HEK293 (cell line): Measurements from ENCODE around the gene ASIC3.

Source experiments
- CTCF ChIA-PET: fragments of 350-600 bp; formaldehyde crosslinking; extraction: SDS; loops from one replicate; lab custom pipeline; 2021; ENCODE audit warnings: antibody characterized with exemption; lab: Yijun Ruan, JAX
- POLR2A ChIA-PET: fragments of 300-600 bp; formaldehyde crosslinking; extraction: SDS; loops from one replicate; lab custom pipeline; 2020; ENCODE audit warnings: antibody characterized with exemption, inconsistent platforms; lab: Yijun Ruan, JAX
- H3K27ac ChIP-seq: fragments of 200-500 bp; sonication (Bioruptor generic); 2 replicates; pipeline ENCODE4 v1.5.1; 2014; ENCODE audit warnings: low read depth, low read length, control low read depth, inconsistent platforms; ENCODE audit errors: extremely low read depth
- H3K36me3 ChIP-seq, 2 experiments: fragments of 200-500 bp in 1 of 2; sonication (Bioruptor generic) in 1 of 2; 1 replicate in 1 of 2; 2 replicates in 1 of 2; pipeline ENCODE4 v1.5.1; 2014 to 2017; ENCODE audit warnings: inconsistent platforms in 2 of 2, low read length in 2 of 2; ENCODE audit not compliant: control insufficient read depth in 2 of 2, insufficient read depth in 1 of 2
- H3K4me1 ChIP-seq: fragments of 200-500 bp; sonication (Bioruptor generic); 2 replicates; pipeline ENCODE4 v1.5.1; 2014; ENCODE audit warnings: mild to moderate bottlenecking, low read length, inconsistent platforms; ENCODE audit not compliant: control insufficient read depth, insufficient read depth
- H3K4me3 ChIP-seq: 2 replicates; pipeline ENCODE4 v1.5.1; 2011; ENCODE audit warnings: low read depth, mild to moderate bottlenecking, control low read depth, low read length, moderate library complexity
- H3K9me3 ChIP-seq: fragments of 200-500 bp; sonication (Bioruptor generic); 2 replicates; pipeline ENCODE4 v1.5.1; 2014; ENCODE audit warnings: low read depth, low read length, inconsistent platforms; ENCODE audit not compliant: control insufficient read depth, insufficient read depth
- FEZF1 ChIP-seq: fragments of 450-650 bp; formaldehyde crosslinking; IDR thresholded peaks from 2 replicates; pipeline ENCODE4 v1.5.1; 2016; ENCODE audit warnings: missing biosample characterization, missing genetic modification characterization
- HOXA7 ChIP-seq: sonication (generic); formaldehyde crosslinking; IDR thresholded peaks from 2 replicates; pipeline ENCODE4 v1.8.1; 2022; ENCODE audit warnings: missing genetic modification reagents, borderline replicate concordance
- KLF7 ChIP-seq: fragments of 450-650 bp; formaldehyde crosslinking; IDR thresholded peaks from 2 replicates; pipeline ENCODE4 v1.5.1; 2016; ENCODE audit warnings: missing biosample characterization, missing genetic modification characterization, borderline replicate concordance
- ZBTB17 ChIP-seq: fragments of 450-650 bp; formaldehyde crosslinking; IDR thresholded peaks from 2 replicates; pipeline ENCODE4 v1.5.1; 2016; ENCODE audit warnings: missing biosample characterization, missing genetic modification characterization
- ZBTB20 ChIP-seq: fragments of 450-650 bp; formaldehyde crosslinking; IDR thresholded peaks from 2 replicates; pipeline ENCODE4 v1.5.1; 2016; ENCODE audit warnings: missing biosample characterization, missing genetic modification characterization
- ZBTB7A ChIP-seq: fragments of 450-650 bp; formaldehyde crosslinking; IDR thresholded peaks from 2 replicates; pipeline ENCODE4 v1.5.1; 2016; ENCODE audit warnings: low read depth, missing biosample characterization, missing genetic modification characterization
- ZFP3 ChIP-seq: fragments of 450-650 bp; formaldehyde crosslinking; IDR thresholded peaks from 2 replicates; pipeline ENCODE4 v1.5.1; 2016; ENCODE audit warnings: low read depth, missing biosample characterization, missing genetic modification characterization
- ZNF114 ChIP-seq: fragments of 450-650 bp; formaldehyde crosslinking; IDR thresholded peaks from 2 replicates; pipeline ENCODE4 v1.5.0; 2017; ENCODE audit warnings: missing biosample characterization, missing genetic modification characterization
- ZNF211 ChIP-seq: fragments of 450-650 bp; formaldehyde crosslinking; IDR thresholded peaks from 2 replicates; pipeline ENCODE4 v1.5.1; 2016; ENCODE audit warnings: low read depth, missing biosample characterization, missing genetic modification characterization
- ZNF391 ChIP-seq: fragments of 450-650 bp; formaldehyde crosslinking; IDR thresholded peaks from 2 replicates; pipeline ENCODE4 v1.5.1; 2016; ENCODE audit warnings: low read depth, missing biosample characterization, missing genetic modification characterization, borderline replicate concordance
- ZNF473 ChIP-seq: fragments of 450-650 bp; formaldehyde crosslinking; IDR thresholded peaks from 2 replicates; pipeline ENCODE4 v1.5.1; 2017; ENCODE audit warnings: missing biosample characterization, missing genetic modification characterization
- ZNF501 ChIP-seq: fragments of 450-650 bp; formaldehyde crosslinking; IDR thresholded peaks from 2 replicates; pipeline ENCODE4 v1.5.1; 2016; ENCODE audit warnings: missing biosample characterization, missing genetic modification characterization
- ZNF549 ChIP-seq: fragments of 450-650 bp; IDR thresholded peaks from 2 replicates; pipeline ENCODE4 v1.5.1; 2018; ENCODE audit warnings: missing biosample characterization, missing genetic modification characterization, mild to moderate bottlenecking, inconsistent platforms, moderate library complexity
- ZNF558 ChIP-seq: fragments of 450-650 bp; formaldehyde crosslinking; IDR thresholded peaks from 2 replicates; pipeline ENCODE4 v1.5.1; 2016; ENCODE audit warnings: missing biosample characterization, missing genetic modification characterization
- ZNF561 ChIP-seq: fragments of 450-650 bp; IDR thresholded peaks from 2 replicates; pipeline ENCODE4 v1.5.1; 2018; ENCODE audit warnings: missing biosample characterization, missing genetic modification characterization, borderline replicate concordance
- ZNF677 ChIP-seq: fragments of 450-650 bp; IDR thresholded peaks from 2 replicates; pipeline ENCODE4 v1.5.0; 2018; ENCODE audit warnings: missing biosample characterization, mild to moderate bottlenecking, missing genetic modification characterization, moderate library complexity
- ZNF747 ChIP-seq: fragments of 450-650 bp; formaldehyde crosslinking; IDR thresholded peaks from 2 replicates; pipeline ENCODE4 v1.5.1; 2016; ENCODE audit warnings: missing biosample characterization, missing genetic modification characterization
- TF ChIP-seq, protein P1 (sequence below): fragments of 450-650 bp; formaldehyde crosslinking; IDR thresholded peaks from 2 replicates; pipeline ENCODE4 v1.5.1; 2016; ENCODE audit warnings: missing biosample characterization, missing genetic modification characterization
- TF ChIP-seq, protein P2 (sequence below): fragments of 450-650 bp; formaldehyde crosslinking; IDR thresholded peaks from 2 replicates; pipeline ENCODE4 v1.5.1; 2016; ENCODE audit warnings: missing biosample characterization, missing genetic modification characterization
- TF ChIP-seq, protein P3 (sequence below): fragments of 450-650 bp; formaldehyde crosslinking; IDR thresholded peaks from 2 replicates; pipeline ENCODE4 v1.5.1; 2016; ENCODE audit warnings: missing biosample characterization, missing genetic modification characterization, borderline replicate concordance
- TF ChIP-seq, protein P4 (sequence below): fragments of 450-650 bp; formaldehyde crosslinking; IDR thresholded peaks from 2 replicates; pipeline ENCODE4 v1.5.1; 2017; ENCODE audit warnings: missing biosample characterization, missing genetic modification characterization
- TF ChIP-seq, protein P5 (sequence below): fragments of 450-650 bp; formaldehyde crosslinking; IDR thresholded peaks from 2 replicates; pipeline ENCODE4 v1.5.1; 2017; ENCODE audit warnings: missing biosample characterization, missing genetic modification characterization

The ASIC3 gene

DNA sequence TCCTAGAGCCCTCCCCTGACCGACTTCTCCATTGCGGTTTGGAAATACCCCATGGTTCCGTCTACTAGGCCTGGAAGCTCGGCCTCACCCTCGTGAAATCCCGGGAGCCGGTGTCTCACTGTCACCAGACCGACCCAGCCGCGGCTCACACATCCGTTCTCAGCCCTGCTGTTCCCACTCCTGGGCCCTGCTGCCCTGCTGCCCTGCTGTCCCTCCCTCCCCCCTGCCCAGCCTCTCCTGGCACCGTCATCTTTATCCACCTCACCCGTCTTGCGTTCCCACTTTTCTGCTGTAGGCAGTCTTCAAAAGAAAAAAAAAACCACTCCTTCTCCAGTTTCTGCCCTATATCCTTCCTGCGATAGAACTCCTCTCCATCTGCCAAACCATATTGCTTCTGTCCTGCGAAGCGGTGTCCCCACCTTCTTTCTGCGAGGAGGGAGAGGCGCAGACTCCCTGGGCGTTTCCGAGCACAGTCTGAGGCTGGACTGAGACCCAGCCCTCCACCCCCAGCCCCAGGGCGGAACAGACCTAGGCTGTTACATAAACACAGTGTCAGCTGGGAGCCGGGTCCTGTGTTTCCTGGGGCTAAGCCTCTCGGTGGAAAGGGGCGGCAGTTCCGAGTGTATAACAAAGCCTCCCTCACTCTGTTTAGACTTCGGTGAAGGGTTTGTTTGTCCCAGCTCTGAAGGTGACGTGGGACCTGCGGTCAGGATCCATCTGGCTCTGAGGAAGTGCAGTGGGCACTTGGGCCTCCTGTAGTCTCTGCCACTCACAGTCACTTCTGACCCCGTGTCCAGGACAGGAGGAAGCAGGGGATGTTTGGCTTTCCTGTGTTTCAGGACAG lies 40.7 kb downstream of the ASIC3 start (continued):
- no peak for TF ChIP-seq ZNF558 (tag by site-specific recombination)
- TF ChIP-seq ZNF473 (tag by site-specific recombination) = no peak
- no peak for TF ChIP-seq ZNF211 (tag by site-specific recombination)
- peak; percentile 35; the same call in 1 of the 2 replicates for TF ChIP-seq ZBTB17 (tag by site-specific recombination)
- TF ChIP-seq ZNF561 = no peak

DNA sequence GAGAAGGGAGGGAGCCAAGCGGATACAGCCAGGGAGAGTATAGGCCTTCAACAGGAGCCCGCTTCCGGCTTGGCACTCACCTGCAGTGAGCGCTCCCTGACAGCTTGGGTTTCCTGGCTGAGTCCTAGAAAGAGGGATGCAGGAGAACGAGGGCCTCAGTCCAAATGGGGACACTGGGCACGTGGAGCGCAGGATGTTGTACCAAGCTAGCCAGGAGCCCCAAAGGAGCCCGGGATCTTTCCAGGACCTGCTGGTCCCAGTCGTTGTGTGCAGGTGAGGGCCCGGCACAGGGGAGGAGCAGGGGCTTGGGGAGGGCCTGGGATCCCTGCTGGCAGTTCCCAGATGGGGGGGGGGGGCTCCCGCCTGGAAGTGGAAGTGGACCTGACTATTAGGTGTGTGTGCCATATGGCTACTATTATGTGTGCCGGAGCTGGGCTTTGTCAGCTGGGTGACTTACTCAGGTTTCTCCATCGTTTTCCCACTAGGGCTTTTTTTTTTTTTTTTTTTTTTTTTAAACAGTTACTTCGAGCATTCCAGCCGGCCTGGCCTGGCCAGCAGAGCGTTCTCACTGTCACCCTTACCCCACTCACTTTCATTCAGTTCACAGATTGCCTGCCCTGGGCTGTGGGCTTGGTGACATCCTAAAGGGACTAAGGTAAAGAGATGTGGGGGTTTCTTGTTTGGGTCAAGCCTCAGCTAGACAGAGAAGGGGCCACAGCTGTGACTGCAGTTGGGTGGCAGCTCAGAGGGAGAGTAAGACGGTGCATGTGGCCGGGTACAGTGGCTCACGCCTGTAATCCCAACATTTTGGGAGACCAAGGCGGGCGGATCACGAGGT lies 41.8 kb downstream of the ASIC3 start:
- ChIA-PET CTCF (interaction anchor here (0.8 to 1.3 kb wide), 3 partner anchors 13 to 669 kb away, joined by 3 to 4 read pairs (median 3); no protein-coding TSS in a partner anchor), POLR2A (interaction anchor here (0.6 kb wide), 2 partner anchors 15 to 30 kb away, joined by 5 to 6 read pairs; no protein-coding TSS in a partner anchor)
- no peak for TF ChIP-seq FEZF1 (tag by site-specific recombination)
- no peaks in the 10 kb centered on the region for H3K9me3 ChIP-seq
- H3K27ac ChIP-seq = no peak overlapping the region
- H3K4me3 ChIP-seq = no peak overlapping the region
- peaks cover 0 to 46% of the 10 kb centered on the region in 2 experiments; a peak in 1 of 3 replicates for H3K36me3 ChIP-seq
- peaks cover 4% of the 10 kb centered on the region; the same call in 1 of the 2 replicates for H3K4me1 ChIP-seq

DNA sequence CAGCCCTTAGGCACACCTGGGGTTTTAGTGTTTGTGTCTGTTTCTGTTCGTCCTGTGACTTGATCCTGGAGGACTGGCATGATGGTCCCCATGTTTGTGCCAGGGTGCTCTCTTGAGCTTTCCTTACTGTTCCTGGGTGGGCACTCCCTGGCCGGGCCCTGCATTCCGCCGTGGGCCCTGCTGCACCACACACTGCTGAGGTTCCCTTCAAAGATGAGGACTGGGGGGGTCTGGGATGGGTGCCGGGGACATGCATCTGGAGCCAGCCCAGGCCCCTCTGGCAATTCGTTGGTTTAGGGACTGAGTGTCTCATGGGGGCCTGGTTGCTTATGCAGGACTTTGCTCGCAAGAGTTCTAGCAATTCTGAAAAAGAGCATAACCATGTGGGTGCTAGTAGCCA lies 42.7 kb downstream of the ASIC3 start:
- POLR2A ChIA-PET = no interaction called here
- Histone ChIP-seq H3K27ac (no peak overlapping the region), H3K4me3 (no peak overlapping the region), H3K4me1 (peaks cover 4% of the 10 kb centered on the region; the same call in 1 of the 2 replicates)
- no peak for TF ChIP-seq ZBTB20 (tag by site-specific recombination)
- no peak for TF ChIP-seq ZNF549 (tag by site-specific recombination)
- TF ChIP-seq ZNF747 (tag by site-specific recombination) = no peak
- no peak for TF ChIP-seq ZNF114 (tag by site-specific recombination)
- TF ChIP-seq, protein P1, sequence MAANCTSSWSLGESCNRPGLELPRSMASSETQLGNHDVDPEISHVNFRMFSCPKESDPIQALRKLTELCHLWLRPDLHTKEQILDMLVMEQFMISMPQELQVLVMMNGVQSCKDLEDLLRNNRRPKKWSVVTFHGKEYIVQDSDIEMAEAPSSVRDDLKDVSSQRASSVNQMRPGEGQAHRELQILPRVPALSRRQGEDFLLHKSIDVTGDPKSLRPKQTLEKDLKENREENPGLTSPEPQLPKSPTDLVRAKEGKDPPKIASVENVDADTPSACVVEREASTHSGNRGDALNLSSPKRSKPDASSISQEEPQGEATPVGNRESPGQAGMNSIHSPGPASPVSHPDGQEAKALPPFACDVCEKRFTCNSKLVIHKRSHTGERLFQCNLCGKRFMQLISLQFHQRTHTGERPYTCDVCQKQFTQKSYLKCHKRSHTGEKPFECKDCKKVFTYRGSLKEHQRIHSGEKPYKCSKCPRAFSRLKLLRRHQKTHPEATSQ (tag by site-specific recombination) = no peak
- no peak for TF ChIP-seq ZNF391
- TF ChIP-seq, protein P2, sequence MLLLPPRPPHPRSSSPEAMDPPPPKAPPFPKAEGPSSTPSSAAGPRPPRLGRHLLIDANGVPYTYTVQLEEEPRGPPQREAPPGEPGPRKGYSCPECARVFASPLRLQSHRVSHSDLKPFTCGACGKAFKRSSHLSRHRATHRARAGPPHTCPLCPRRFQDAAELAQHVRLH (tag by site-specific recombination) = no peak
- TF ChIP-seq HOXA7 (CRISPR knock-in tag) = no peak
- no peak for TF ChIP-seq KLF7 (tag by site-specific recombination)
- TF ChIP-seq ZNF501 (tag by site-specific recombination) = no peak
- TF ChIP-seq, protein P3, sequence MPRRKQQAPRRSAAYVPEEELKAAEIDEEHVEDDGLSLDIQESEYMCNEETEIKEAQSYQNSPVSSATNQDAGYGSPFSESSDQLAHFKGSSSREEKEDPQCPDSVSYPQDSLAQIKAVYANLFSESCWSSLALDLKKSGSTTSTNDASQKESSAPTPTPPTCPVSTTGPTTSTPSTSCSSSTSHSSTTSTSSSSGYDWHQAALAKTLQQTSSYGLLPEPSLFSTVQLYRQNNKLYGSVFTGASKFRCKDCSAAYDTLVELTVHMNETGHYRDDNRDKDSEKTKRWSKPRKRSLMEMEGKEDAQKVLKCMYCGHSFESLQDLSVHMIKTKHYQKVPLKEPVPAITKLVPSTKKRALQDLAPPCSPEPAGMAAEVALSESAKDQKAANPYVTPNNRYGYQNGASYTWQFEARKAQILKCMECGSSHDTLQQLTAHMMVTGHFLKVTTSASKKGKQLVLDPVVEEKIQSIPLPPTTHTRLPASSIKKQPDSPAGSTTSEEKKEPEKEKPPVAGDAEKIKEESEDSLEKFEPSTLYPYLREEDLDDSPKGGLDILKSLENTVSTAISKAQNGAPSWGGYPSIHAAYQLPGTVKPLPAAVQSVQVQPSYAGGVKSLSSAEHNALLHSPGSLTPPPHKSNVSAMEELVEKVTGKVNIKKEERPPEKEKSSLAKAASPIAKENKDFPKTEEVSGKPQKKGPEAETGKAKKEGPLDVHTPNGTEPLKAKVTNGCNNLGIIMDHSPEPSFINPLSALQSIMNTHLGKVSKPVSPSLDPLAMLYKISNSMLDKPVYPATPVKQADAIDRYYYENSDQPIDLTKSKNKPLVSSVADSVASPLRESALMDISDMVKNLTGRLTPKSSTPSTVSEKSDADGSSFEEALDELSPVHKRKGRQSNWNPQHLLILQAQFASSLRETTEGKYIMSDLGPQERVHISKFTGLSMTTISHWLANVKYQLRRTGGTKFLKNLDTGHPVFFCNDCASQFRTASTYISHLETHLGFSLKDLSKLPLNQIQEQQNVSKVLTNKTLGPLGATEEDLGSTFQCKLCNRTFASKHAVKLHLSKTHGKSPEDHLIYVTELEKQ (tag by site-specific recombination) = no peak
- TF ChIP-seq, protein P4, sequence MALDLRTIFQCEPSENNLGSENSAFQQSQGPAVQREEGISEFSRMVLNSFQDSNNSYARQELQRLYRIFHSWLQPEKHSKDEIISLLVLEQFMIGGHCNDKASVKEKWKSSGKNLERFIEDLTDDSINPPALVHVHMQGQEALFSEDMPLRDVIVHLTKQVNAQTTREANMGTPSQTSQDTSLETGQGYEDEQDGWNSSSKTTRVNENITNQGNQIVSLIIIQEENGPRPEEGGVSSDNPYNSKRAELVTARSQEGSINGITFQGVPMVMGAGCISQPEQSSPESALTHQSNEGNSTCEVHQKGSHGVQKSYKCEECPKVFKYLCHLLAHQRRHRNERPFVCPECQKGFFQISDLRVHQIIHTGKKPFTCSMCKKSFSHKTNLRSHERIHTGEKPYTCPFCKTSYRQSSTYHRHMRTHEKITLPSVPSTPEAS (tag by site-specific recombination) = no peak
- no peak for TF ChIP-seq ZNF677 (tag by site-specific recombination)
- no peak for TF ChIP-seq ZFP3 (tag by site-specific recombination)
- TF ChIP-seq ZBTB7A (tag by site-specific recombination) = no peak
- TF ChIP-seq ZNF473 (tag by site-specific recombination) = no peak
- TF ChIP-seq, protein P5, sequence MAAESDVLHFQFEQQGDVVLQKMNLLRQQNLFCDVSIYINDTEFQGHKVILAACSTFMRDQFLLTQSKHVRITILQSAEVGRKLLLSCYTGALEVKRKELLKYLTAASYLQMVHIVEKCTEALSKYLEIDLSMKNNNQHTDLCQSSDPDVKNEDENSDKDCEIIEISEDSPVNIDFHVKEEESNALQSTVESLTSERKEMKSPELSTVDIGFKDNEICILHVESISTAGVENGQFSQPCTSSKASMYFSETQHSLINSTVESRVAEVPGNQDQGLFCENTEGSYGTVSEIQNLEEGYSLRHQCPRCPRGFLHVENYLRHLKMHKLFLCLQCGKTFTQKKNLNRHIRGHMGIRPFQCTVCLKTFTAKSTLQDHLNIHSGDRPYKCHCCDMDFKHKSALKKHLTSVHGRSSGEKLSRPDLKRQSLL = no peak
- TF ChIP-seq, all 188 proteins: peak for 0
- H3K36me3 ChIP-seq = peaks cover 0 to 49% of the 10 kb centered on the region in 2 experiments; a peak in 1 of 3 replicates
- H3K9me3 ChIP-seq = no peaks in the 10 kb centered on the region
- CTCF ChIA-PET = interaction anchor here (0.9 to 4.9 kb wide), 5 partner anchors 8 to 78 kb away, joined by 3 to 43 read pairs (median 3); no protein-coding TSS in a partner anchor
